Neural crest cell (in vitro differentiated cells): ENCODE data around the gene SH3RF2. TPM values are rescaled to one million over a fixed set of nuclear protein-coding genes. Genes with fewer than 3 reads are reported as not detected.

Experiments used
- DNase-seq: peaks from one replicate; pipeline ENCODE4 v3.0.0; 2021; ENCODE audit warnings: low read depth, mixed read lengths, low spot score
- H3K27ac Mint-ChIP-seq: one replicate; pipeline ENCODE4 v1.8.0; 2021; ENCODE audit warnings: mild to moderate bottlenecking, mixed read lengths; ENCODE audit not compliant: unreplicated experiment
- H3K27me3 Mint-ChIP-seq: 2 replicates; pipeline ENCODE4 v1.8.0; 2021; ENCODE audit warnings: low read depth, mild to moderate bottlenecking, mixed read lengths
- H3K36me3 Mint-ChIP-seq: 2 replicates; pipeline ENCODE4 v1.8.0; 2021; ENCODE audit warnings: low read depth, mild to moderate bottlenecking, mixed read lengths
- H3K4me1 Mint-ChIP-seq: 2 replicates; pipeline ENCODE4 v1.8.0; 2021; ENCODE audit warnings: mixed read lengths
- H3K4me3 Mint-ChIP-seq: one replicate; pipeline ENCODE4 v1.8.0; 2021; ENCODE audit warnings: mild to moderate bottlenecking, mixed read lengths
- H3K9me3 Mint-ChIP-seq: 2 replicates; pipeline ENCODE4 v1.8.0; 2021; ENCODE audit warnings: mixed read lengths
- CTCF ChIP-seq: fragments of 200-600 bp; sonication (generic); conservative IDR thresholded peaks from 2 replicates; pipeline ENCODE4 v1.5.0; 2021; ENCODE audit warnings: antibody characterized with exemption, mild to moderate bottlenecking
- total RNA-seq: library from RNA; stranded (reverse); gene quantifications from 2 replicates; pipeline ENCODE4 v1.2.1, GENCODE V29; 2021

The SH3RF2 gene
- total RNA-seq, 1 donor from 2014 or later, result 0.72 TPM

DNA sequence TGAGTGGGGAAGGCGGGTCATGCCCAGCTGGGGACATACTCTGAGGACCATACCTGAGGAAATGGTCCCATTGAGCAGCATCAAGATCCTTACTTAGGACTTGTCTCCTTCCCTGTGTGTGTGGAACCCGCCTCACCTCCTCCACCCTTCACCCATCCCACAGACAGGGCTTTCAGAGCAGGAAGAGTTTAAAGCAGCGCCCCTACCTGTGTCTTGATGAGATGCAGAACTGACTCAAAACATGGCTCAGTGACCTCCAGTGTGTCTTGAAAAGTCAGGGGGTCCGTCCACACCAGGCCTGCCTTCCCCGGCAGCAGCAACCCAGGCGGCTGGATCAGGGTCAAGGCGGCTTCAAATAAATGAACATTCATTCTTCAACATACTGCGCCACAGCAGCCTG is 130.6 kb downstream of the SH3RF2 start:
- H3K4me1 Mint-ChIP-seq, result no peaks in the 10 kb centered on the region
- no peaks in the 10 kb centered on the region for H3K27me3 Mint-ChIP-seq
- H3K27ac Mint-ChIP-seq, result no peak overlapping the region
- no peaks in the 10 kb centered on the region for H3K36me3 Mint-ChIP-seq
- no peak for DNase-seq
- no peak overlapping the region for H3K4me3 Mint-ChIP-seq
- H3K9me3 Mint-ChIP-seq, result no peaks in the 10 kb centered on the region
- TF ChIP-seq CTCF, result no peak

DNA sequence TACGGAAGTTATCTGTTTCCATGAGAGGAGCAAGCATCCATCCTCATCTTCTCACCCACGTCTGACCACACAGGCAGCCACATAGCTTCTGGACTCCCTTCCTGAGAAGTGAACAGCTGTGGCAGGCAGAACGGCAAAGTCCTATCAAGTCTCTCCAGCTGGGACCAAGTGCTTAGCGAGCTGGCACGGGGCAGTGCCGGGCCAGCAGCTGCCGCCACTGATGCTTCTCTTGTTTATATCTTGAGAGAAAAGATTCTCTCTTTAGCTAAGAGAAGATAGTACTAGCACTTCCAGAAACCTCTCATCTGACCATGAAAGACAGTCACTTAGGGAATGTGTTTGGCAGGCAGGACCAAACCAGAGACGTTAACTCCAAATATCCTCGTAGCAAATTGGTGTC is 131.8 kb downstream of the SH3RF2 start:
- no peak for DNase-seq
- no peaks in the 10 kb centered on the region for H3K4me1 Mint-ChIP-seq
- no peak overlapping the region for H3K27ac Mint-ChIP-seq
- no peaks in the 10 kb centered on the region for H3K36me3 Mint-ChIP-seq
- no peaks in the 10 kb centered on the region for H3K27me3 Mint-ChIP-seq
- no peak overlapping the region for H3K4me3 Mint-ChIP-seq
- no peak for TF ChIP-seq CTCF
- no peaks in the 10 kb centered on the region for H3K9me3 Mint-ChIP-seq

DNA sequence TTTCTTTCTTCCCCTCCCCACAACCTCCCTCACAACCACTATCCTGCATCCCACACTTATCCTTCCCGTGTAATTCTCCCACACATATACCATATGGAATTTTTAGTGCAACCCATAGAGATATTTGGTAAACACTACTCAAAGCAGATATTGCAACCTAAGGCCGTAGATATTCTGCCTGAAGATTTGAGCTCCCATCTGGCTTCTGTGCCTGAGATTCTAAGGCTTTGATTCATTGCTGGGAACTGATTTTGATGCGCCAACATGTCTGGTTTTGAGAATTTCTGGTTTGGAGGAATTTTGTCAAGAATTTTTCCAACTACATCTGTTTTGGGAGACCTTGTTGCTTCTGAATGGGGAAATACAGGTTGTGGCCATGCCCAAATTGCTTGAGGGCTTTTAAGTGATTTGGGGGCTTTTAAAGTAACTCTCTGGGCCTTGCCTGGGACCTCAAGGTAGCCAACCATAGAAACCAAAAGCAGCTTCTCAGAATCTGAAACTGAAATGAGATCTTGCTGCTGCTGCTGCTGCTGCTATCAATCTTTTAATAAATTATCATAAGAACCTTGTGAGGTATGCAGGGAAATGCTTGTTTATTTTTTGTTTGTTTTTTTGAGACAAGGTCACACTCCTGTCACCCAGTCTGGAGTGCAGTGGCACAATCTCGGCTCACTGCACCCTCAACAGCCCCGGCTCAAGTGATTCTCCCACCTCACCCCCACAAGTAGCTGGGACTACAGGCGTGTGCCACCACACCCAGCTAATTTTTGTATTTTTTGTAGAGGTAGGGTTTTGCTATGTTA is 132.8 kb downstream of the SH3RF2 start:
- DNase-seq, result no peak
- TF ChIP-seq CTCF, result no peak
- Mint-ChIP-seq H3K4me1 (no peaks in the 10 kb centered on the region), H3K9me3 (no peaks in the 10 kb centered on the region), H3K4me3 (no peak overlapping the region), H3K27ac (no peak overlapping the region), H3K36me3 (no peaks in the 10 kb centered on the region), H3K27me3 (peaks cover 5% of the 10 kb centered on the region)

DNA sequence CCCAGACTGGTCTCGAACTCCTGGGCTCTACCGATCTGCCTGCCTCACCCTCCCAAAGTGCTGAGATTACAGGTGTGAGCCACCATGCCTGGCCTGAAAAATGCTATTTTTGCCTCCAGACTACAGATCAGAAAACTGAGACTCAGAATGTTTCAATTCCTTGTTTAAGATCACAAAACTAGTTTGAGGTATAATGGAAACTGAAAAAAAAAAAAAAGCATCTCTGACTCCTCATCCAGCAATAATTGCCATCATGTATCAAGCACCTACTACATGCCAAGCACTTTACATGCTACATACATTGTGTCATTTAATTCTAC is 133.4 kb downstream of the SH3RF2 start:
- Mint-ChIP-seq H3K36me3 (no peaks in the 10 kb centered on the region), H3K9me3 (no peaks in the 10 kb centered on the region), H3K4me1 (no peaks in the 10 kb centered on the region), H3K27ac (no peak overlapping the region), H3K27me3 (peaks cover 7% of the 10 kb centered on the region), H3K4me3 (no peak overlapping the region)
- TF ChIP-seq CTCF, result no peak
- no peak for DNase-seq

- Mint-ChIP-seq H3K9me3 (no peaks in the 10 kb centered on the region), H3K27me3 (peaks cover 7% of the 10 kb centered on the region)
- no peak for TF ChIP-seq CTCF
These were observed 134.4 kb downstream of the SH3RF2 start for GRCh38 chr5:146070746-146071145.

More at GRCh38 chr5:146070746-146071145, 134.4 kb downstream of the SH3RF2 start:
- H3K4me3 Mint-ChIP-seq, result no peak overlapping the region
- H3K36me3 Mint-ChIP-seq, result no peaks in the 10 kb centered on the region
- no peak overlapping the region for H3K27ac Mint-ChIP-seq
- no peaks in the 10 kb centered on the region for H3K4me1 Mint-ChIP-seq
- no peak for DNase-seq
